K562 (cell line): ENCODE measurements around the gene LILRA2.

Source experiments
- CTCF ChIP-seq, 3 experiments: IDR thresholded peaks in 2 of 3; conservative IDR thresholded peaks in 1 of 3; 2 replicates each; pipeline ENCODE4 v1.5.1; 2011 to 2012; ENCODE audit warnings: low read length in 3 of 3, mild to moderate bottlenecking in 3 of 3, control low read depth in 2 of 3, improper control_type of control experiment in 1 of 3, inconsistent platforms in 1 of 3, low read depth in 1 of 3, mixed read lengths in 1 of 3, moderate library complexity in 1 of 3; ENCODE audit not compliant: insufficient read depth in 2 of 3
- PCBP1 ChIP-seq: fragments of 200-400 bp; formaldehyde crosslinking; IDR thresholded peaks from 2 replicates; pipeline ENCODE4 v1.6.1; 2018; ENCODE audit warnings: mild to moderate bottlenecking, low read depth, low read length; ENCODE audit not compliant: poor library complexity, severe bottlenecking
- SIX5 ChIP-seq, 2 experiments: IDR thresholded peaks; 2 replicates each; pipeline ENCODE4 v1.6.1; 2011; ENCODE audit warnings: low read length in 2 of 2, borderline replicate concordance in 1 of 2, low read depth in 1 of 2, mild to moderate bottlenecking in 1 of 2, moderate library complexity in 1 of 2; ENCODE audit not compliant: insufficient read depth in 1 of 2
- ZFP30 ChIP-seq: fragments of 250-450 bp; sonication (Bioruptor Pico); IDR thresholded peaks from 2 replicates; pipeline ENCODE4 v1.8.0; 2022; ENCODE audit warnings: moderate library complexity, mild to moderate bottlenecking, inconsistent platforms, borderline replicate concordance

- no peak for TF ChIP-seq ZFP30 (CRISPR knock-in tag)
- TF ChIP-seq CTCF (IDR thresholded peaks at IDR 0.05 in 2 of 3, conservative IDR thresholded peaks at IDR 0.05 in 1 of 3; ENCODE audit: insufficient read depth in 2 of 3, low read depth in 1 of 3, low read length in 3 of 3): no peak
- no peak for TF ChIP-seq PCBP1
- TF ChIP-seq SIX5 (IDR thresholded peaks at IDR 0.05; ENCODE audit: borderline replicate concordance in 1 of 2, insufficient read depth in 1 of 2, low read depth in 1 of 2, low read length in 2 of 2): no peak
Observed at GRCh38 chr19:54570316-54570715, 3.3 kb upstream of the LILRA2 start.
